ENCODE measurements around the gene MAP2.

- TF ChIP-seq, protein P1, sequence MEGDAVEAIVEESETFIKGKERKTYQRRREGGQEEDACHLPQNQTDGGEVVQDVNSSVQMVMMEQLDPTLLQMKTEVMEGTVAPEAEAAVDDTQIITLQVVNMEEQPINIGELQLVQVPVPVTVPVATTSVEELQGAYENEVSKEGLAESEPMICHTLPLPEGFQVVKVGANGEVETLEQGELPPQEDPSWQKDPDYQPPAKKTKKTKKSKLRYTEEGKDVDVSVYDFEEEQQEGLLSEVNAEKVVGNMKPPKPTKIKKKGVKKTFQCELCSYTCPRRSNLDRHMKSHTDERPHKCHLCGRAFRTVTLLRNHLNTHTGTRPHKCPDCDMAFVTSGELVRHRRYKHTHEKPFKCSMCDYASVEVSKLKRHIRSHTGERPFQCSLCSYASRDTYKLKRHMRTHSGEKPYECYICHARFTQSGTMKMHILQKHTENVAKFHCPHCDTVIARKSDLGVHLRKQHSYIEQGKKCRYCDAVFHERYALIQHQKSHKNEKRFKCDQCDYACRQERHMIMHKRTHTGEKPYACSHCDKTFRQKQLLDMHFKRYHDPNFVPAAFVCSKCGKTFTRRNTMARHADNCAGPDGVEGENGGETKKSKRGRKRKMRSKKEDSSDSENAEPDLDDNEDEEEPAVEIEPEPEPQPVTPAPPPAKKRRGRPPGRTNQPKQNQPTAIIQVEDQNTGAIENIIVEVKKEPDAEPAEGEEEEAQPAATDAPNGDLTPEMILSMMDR (IDR thresholded peaks at IDR 0.05), result no peak
- no peak for TF ChIP-seq POLR2A (IDR thresholded peaks at IDR 0.05)
- no peak for TF ChIP-seq EP300 (IDR thresholded peaks at IDR 0.05)
Observed at GRCh38 chr2:209696836-209697711, 273.2 kb downstream of the MAP2 start.
